HepG2 (cell line): ENCODE results near the gene FARSB. TPM values are rescaled to one million over a fixed set of nuclear protein-coding genes. Genes with fewer than 3 reads are reported as not detected.

Source experiments
- ATAC-seq: fragments of 200-7000 bp; cut with Tn5 transposase; 3 replicates; pipeline ENCODE4 v1.9.1; 2020; ENCODE audit warnings: mild to moderate bottlenecking, moderate library complexity
- BruUV-seq: library from RNA; stranded (reverse); fragments of 400-500 nt; replicated peaks from 2 replicates; lab custom pipeline; 2021; lab: Mats Ljungman, UMichigan
- CTCF ChIA-PET: fragments of 300-600 bp; formaldehyde crosslinking; extraction: SDS; loops from one replicate; lab custom pipeline; 2021; ENCODE audit warnings: low total read pairs, inconsistent platforms, low intra/inter-chr PET ratio; lab: Yijun Ruan, JAX
- POLR2A ChIA-PET: fragments of 350-600 bp; sonication (Branson Sonifier 250); formaldehyde crosslinking; loops from one replicate; lab custom pipeline; 2020; ENCODE audit warnings: antibody characterized with exemption, inconsistent platforms; lab: Yijun Ruan, JAX
- DNase-seq: peaks from one replicate; pipeline ENCODE4 v3.0.0-alpha.2; 2015; ENCODE audit warnings: low spot score
- FAIRE-seq: peaks from 3 replicates; lab custom pipeline; 2011; peaks lifted over from hg19 to GRCh38; lab: Jason Lieb, UNC
- H2AFZ ChIP-seq: one replicate; pipeline ENCODE4 v1.6.1; 2011; ENCODE audit warnings: low read length, inconsistent platforms
- H3K27ac ChIP-seq: fragments of 300-600 bp; 3 replicates; pipeline ENCODE4 v1.8.0; 2011; ENCODE audit warnings: mixed run types, mild to moderate bottlenecking, mixed read lengths, low read length, inconsistent platforms; ENCODE audit not compliant: insufficient read depth; ENCODE audit errors: extremely low read length
- H3K27me3 ChIP-seq, 2 experiments: fragments of 200-600 bp in 1 of 2; 2 replicates in 1 of 2; 3 replicates in 1 of 2; pipeline versions ENCODE4 v1.6.0 to v1.8.0; 2011; ENCODE audit warnings: low read length in 2 of 2, mild to moderate bottlenecking in 2 of 2, moderate library complexity in 2 of 2, inconsistent platforms in 1 of 2; ENCODE audit not compliant: insufficient read depth in 2 of 2, control insufficient read depth in 1 of 2
- H3K36me3 ChIP-seq, 2 experiments: fragments of 200-600 bp in 1 of 2; replicated peaks in 1 of 2; 2 replicates in 1 of 2; 3 replicates in 1 of 2; pipeline versions ENCODE4 v1.5.1 to v1.8.0; 2011; ENCODE audit warnings: low read length in 2 of 2, inconsistent platforms in 1 of 2; ENCODE audit not compliant: insufficient read depth in 2 of 2, control insufficient read depth in 1 of 2
- H3K4me1 ChIP-seq: 2 replicates; pipeline ENCODE4 v1.5.1; 2012; ENCODE audit warnings: low read length, inconsistent platforms; ENCODE audit not compliant: insufficient read depth
- H3K4me2 ChIP-seq: 2 replicates; pipeline ENCODE4 v1.6.0; 2011; ENCODE audit warnings: low read depth, low read length, inconsistent platforms
- H3K4me3 ChIP-seq, 3 experiments: fragments of 200-600 bp in 1 of 3; sonication (generic), shearing (Covaris generic) in 1 of 3; replicated peaks in 1 of 3; 2 replicates each; pipeline ENCODE4 v1.5.1; 2011 to 2016; ENCODE audit warnings: low read length in 3 of 3, inconsistent platforms in 2 of 3, low read depth in 2 of 3, mild to moderate bottlenecking in 2 of 3, control low read depth in 1 of 3, mixed read lengths in 1 of 3; ENCODE audit not compliant: insufficient read depth in 1 of 3
- H3K79me2 ChIP-seq: one replicate; pipeline ENCODE4 v1.6.1; 2011; ENCODE audit warnings: low read length, inconsistent platforms; ENCODE audit not compliant: insufficient read depth
- H3K9ac ChIP-seq: 2 replicates; pipeline ENCODE4 v1.6.0; 2011; ENCODE audit warnings: mild to moderate bottlenecking, low read depth, low read length, inconsistent platforms; ENCODE audit not compliant: insufficient read depth
- H3K9me3 ChIP-seq: 2 replicates; pipeline ENCODE4 v1.5.1; 2012; ENCODE audit warnings: mild to moderate bottlenecking, low read length
- H4K20me1 ChIP-seq: 2 replicates; pipeline ENCODE4 v1.6.0; 2011; ENCODE audit warnings: inconsistent platforms, mild to moderate bottlenecking, low read length, moderate library complexity; ENCODE audit not compliant: insufficient read depth
- ESRRA ChIP-seq: sonication (generic); formaldehyde crosslinking; IDR thresholded peaks from 2 replicates; pipeline ENCODE4 v1.5.1; 2020; ENCODE audit warnings: mild to moderate bottlenecking, low read depth, missing genetic modification reagents
- JUN ChIP-seq: sonication (generic); formaldehyde crosslinking; IDR thresholded peaks from 2 replicates; pipeline ENCODE4 v1.4.0; 2020; ENCODE audit warnings: mild to moderate bottlenecking, missing genetic modification reagents
- MBD4 ChIP-seq: IDR thresholded peaks from 2 replicates; pipeline ENCODE4 v1.6.1; 2012; ENCODE audit warnings: low read length, inconsistent platforms, borderline replicate concordance
- NFIB ChIP-seq: sonication (generic); formaldehyde crosslinking; IDR thresholded peaks from 2 replicates; pipeline ENCODE4 v1.9.0; 2021; ENCODE audit warnings: missing genetic modification reagents, mild to moderate bottlenecking, borderline replicate concordance
- PBX2 ChIP-seq: IDR thresholded peaks from 2 replicates; pipeline ENCODE4 v1.6.1; 2016; ENCODE audit warnings: control low read depth
- REPIN1 ChIP-seq: sonication (generic); formaldehyde crosslinking; IDR thresholded peaks from 2 replicates; pipeline ENCODE4 v1.8.0; 2022; ENCODE audit warnings: missing genetic modification reagents, low read depth, mild to moderate bottlenecking, borderline replicate concordance
- TERF1 ChIP-seq: sonication (generic); formaldehyde crosslinking; IDR thresholded peaks from 2 replicates; pipeline ENCODE4 v1.8.0; 2022; ENCODE audit warnings: mild to moderate bottlenecking, missing genetic modification reagents, moderate library complexity
- ZBTB33 ChIP-seq: sonication (generic); formaldehyde crosslinking; IDR thresholded peaks from 2 replicates; pipeline ENCODE4 v1.4.0; 2020; ENCODE audit warnings: missing genetic modification reagents
- ZGPAT ChIP-seq: IDR thresholded peaks from 2 replicates; pipeline ENCODE4 v1.6.1; 2016; ENCODE audit warnings: mild to moderate bottlenecking
- ZIK1 ChIP-seq: sonication (generic); formaldehyde crosslinking; IDR thresholded peaks from 2 replicates; pipeline ENCODE4 v1.5.0; 2020; ENCODE audit warnings: mild to moderate bottlenecking, low read depth, missing genetic modification reagents, borderline replicate concordance
- ZNF263 ChIP-seq: sonication (generic); formaldehyde crosslinking; IDR thresholded peaks from 2 replicates; pipeline ENCODE4 v1.4.0; 2020; ENCODE audit warnings: missing genetic modification reagents
- WGBS: methylation state at CpG from one replicate; pipeline ENCODE4 v1.1.6; 2017; ENCODE audit warnings: low lambda C conversion rate; 5-methylcytosine and 5-hydroxymethylcytosine counted together
- in situ Hi-C: cut with HindIII; loops from 2 replicates; pipeline ENCODE4 v1.10.0; 2017; ENCODE audit warnings: low pct_unique_long_range_greater_than_20kb; ENCODE audit not compliant: extremely low pct_ligation_motif_present
- intact Hi-C: fragments of 100-400 bp; cut with micrococcal nuclease; formaldehyde crosslinking; loops from one replicate; pipeline ENCODE4 v1.10.0; 2022; ENCODE audit not compliant: unreplicated experiment
- polyA plus RNA-seq, 8 experiments: library from polyadenylated mRNA; depleted of rRNA in 3 of 8; stranded (reverse) in 7 of 8; unstranded in 1 of 8; fragments of >200 nt; fragmentation: Illumina TruSeq in 4 of 8; extraction: Trizol in 4 of 8; gene quantifications; 2 replicates each; pipeline versions ENCODE4 v1.2.1 to v1.2.3, GENCODE V29; 2011 to 2016; ENCODE audit warnings: low read depth in 4 of 8, missing spikeins in 1 of 8, mixed read lengths in 1 of 8; ENCODE audit not compliant: insufficient read depth in 1 of 8
- total RNA-seq, 5 experiments: library from RNA; depleted of rRNA; stranded (reverse); fragments of >200 nt; fragmentation: Illumina TruSeq; extraction: Trizol; gene quantifications; 2 replicates each; pipeline ENCODE4 v1.2.3, GENCODE V29; 2016; ENCODE audit warnings: low read depth in 1 of 5
- TF ChIP-seq, protein P1 (sequence below): sonication (generic); formaldehyde crosslinking; IDR thresholded peaks from 2 replicates; pipeline ENCODE4 v1.5.1; 2020; ENCODE audit warnings: missing genetic modification reagents, mild to moderate bottlenecking, borderline replicate concordance

FARSB gene
- total and polyA plus RNA-seq, 2 of the 13 experiments (the other 11 are each of a cell fraction or from before 2014, with no cell fraction given), result 23.3 to 45.9 TPM

DNA sequence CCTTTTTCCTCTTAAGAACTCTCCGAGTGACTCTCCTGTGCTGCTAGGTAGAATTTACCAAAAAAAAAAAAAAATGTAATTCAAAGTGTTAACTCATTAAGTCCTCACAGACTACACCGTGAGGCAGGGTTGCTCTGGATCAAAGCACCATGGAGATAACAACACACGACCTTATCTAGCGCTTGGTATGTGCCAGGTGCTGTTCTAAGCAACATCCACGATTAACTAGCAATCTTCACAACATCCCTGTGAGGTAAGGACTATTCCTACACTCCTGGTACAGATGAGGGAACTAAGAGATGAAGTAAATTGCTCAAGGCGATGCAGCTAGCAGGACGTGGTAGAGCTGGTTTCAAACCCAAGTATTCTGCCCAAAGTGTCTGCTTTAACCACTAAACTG, 17.4 kb upstream of the FARSB start:
- DNase-seq (no peak), FAIRE-seq (no peak), ATAC-seq (no peak)
- H3K79me2 ChIP-seq, result peaks cover 4% of the 10 kb centered on the region
- CTCF ChIA-PET, result no interaction called here
- intact Hi-C loops, result no loop called here
- H3K4me1 ChIP-seq, result peaks cover 51% of the 10 kb centered on the region
- 81% methylated on average over 7 of the region's 7 CpGs for WGBS
- no peaks in the 10 kb centered on the region for H3K9me3 ChIP-seq
- in situ Hi-C loops, result no loop called here
- no TSS peak for BruUV-seq
- H4K20me1 ChIP-seq, result no peaks in the 10 kb centered on the region
- no peak overlapping the region for H3K9ac ChIP-seq
- 0 out of 2 replicates have a peak overlapping the region, but pooled peaks have one; percentile 8 for H3K4me2 ChIP-seq
- POLR2A ChIA-PET, result no interaction called here
- TF ChIP-seq NFIB (CRISPR knock-in tag), result peak; percentile 44; the same call in 1 of the 2 replicates
- no peak for TF ChIP-seq ZNF263 (CRISPR knock-in tag)
- TF ChIP-seq MBD4, result no peak
- TF ChIP-seq ESRRA (CRISPR knock-in tag), result no peak
- peak; percentile 72 for TF ChIP-seq ZBTB33 (CRISPR knock-in tag)
- TF ChIP-seq ZGPAT (CRISPR knock-in tag), result no peak
- TF ChIP-seq REPIN1 (CRISPR knock-in tag), result no peak
- TF ChIP-seq JUN, result no peak
- TF ChIP-seq ZIK1 (CRISPR knock-in tag), result no peak
- TF ChIP-seq TERF1 (CRISPR knock-in tag), result no peak
- TF ChIP-seq, protein P1, sequence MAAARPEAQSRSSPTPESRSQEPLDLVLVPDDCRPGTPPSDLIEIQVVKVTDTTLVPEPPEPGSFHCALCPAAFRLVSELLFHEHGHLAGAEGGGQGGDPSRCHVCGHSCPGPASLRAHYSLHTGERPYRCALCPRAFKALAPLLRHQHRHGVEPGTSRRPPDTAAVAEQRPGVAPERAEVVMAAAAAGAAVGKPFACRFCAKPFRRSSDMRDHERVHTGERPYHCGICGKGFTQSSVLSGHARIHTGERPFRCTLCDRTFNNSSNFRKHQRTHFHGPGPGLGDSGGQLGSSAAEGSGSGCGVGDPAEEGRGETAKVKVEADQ (CRISPR knock-in tag), result no peak
- no peak for TF ChIP-seq PBX2 (CRISPR knock-in tag)
- no peaks in the 10 kb centered on the region; a peak in 1 of 5 replicates for H3K27me3 ChIP-seq
- H3K36me3 ChIP-seq, result no peaks in the 10 kb centered on the region
- no peak overlapping the region for H3K4me3 ChIP-seq
- H2AFZ ChIP-seq, result no peak overlapping the region
- no peak overlapping the region for H3K27ac ChIP-seq
